Type B pancreatic cell (in vitro differentiated cells): ENCODE measurements around the gene MEGF11. TPM values are rescaled to one million over a fixed set of nuclear protein-coding genes. Genes with fewer than 3 reads are reported as not detected.

ENCODE experiments used
- DNase-seq: peaks from one replicate; pipeline ENCODE4 v3.0.0; 2021; ENCODE audit warnings: mixed read lengths; ENCODE audit not compliant: unreplicated experiment; ENCODE audit errors: extremely low spot score
- H3K27ac Mint-ChIP-seq: 2 replicates; pipeline ENCODE4 v1.8.0; 2021; ENCODE audit warnings: mild to moderate bottlenecking, mixed read lengths
- H3K27me3 Mint-ChIP-seq: 2 replicates; pipeline ENCODE4 v1.8.0; 2021; ENCODE audit warnings: mixed read lengths
- H3K36me3 Mint-ChIP-seq: 2 replicates; pipeline ENCODE4 v1.8.0; 2021; ENCODE audit warnings: mixed read lengths
- H3K4me1 Mint-ChIP-seq: one replicate; pipeline ENCODE4 v1.8.0; 2021; ENCODE audit warnings: mixed read lengths; ENCODE audit not compliant: unreplicated experiment
- H3K4me3 Mint-ChIP-seq: 2 replicates; pipeline ENCODE4 v1.8.0; 2021; ENCODE audit warnings: mild to moderate bottlenecking, mixed read lengths
- H3K9me3 Mint-ChIP-seq: 2 replicates; pipeline ENCODE4 v1.8.0; 2021; ENCODE audit warnings: mixed read lengths
- total RNA-seq: library from RNA; stranded (reverse); gene quantifications from 2 replicates; pipeline ENCODE4 v1.2.1, GENCODE V29; 2021; ENCODE audit warnings: low replicate concordance
- TF ChIP-seq, protein P1 (sequence below): fragments of 200-600 bp; sonication (generic); conservative IDR thresholded peaks from 2 replicates; pipeline ENCODE4 v1.5.0; 2021; ENCODE audit warnings: antibody characterized with exemption, mild to moderate bottlenecking

The MEGF11 gene
- total RNA-seq, 1 donor from 2014 or later, result 3.3 TPM

DNA sequence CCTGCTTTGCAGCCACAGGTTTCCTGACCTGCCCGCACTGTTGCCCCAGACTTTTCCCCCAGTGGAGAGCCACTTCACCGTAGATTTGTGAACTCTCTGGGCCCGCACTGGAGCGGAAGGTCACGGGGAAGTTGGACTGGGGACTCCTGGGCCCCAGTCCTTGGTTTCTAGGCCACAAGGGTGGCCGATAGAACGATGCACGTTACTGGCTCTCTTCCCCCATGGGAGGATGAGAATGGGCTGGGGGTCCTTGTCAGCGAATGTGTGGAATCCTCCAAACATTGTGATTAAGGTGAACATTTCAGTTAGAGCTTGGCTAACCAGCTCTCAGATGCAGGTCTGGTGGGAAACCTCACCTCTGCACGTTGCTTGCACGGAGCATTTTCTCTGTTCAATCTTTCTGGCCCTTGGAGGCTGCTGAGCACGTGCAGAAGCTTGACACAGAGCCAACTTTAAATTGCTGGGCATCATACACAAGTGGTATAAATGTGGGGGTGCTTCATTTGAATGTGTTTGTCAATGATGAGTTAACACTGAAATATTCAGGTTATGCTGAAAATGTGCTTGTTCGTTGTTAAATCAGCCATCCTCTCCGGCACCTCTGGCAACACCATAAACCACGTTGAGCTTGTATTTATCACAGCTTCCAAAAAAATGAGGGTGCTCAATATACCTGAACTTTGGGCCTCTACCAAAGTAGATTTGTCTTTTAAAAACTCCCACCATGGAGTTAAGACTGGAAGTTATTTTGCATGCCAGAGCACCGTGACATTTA is 40.8 kb upstream of the MEGF11 start:
- no peaks in the 10 kb centered on the region for H3K9me3 Mint-ChIP-seq
- TF ChIP-seq, protein P1, sequence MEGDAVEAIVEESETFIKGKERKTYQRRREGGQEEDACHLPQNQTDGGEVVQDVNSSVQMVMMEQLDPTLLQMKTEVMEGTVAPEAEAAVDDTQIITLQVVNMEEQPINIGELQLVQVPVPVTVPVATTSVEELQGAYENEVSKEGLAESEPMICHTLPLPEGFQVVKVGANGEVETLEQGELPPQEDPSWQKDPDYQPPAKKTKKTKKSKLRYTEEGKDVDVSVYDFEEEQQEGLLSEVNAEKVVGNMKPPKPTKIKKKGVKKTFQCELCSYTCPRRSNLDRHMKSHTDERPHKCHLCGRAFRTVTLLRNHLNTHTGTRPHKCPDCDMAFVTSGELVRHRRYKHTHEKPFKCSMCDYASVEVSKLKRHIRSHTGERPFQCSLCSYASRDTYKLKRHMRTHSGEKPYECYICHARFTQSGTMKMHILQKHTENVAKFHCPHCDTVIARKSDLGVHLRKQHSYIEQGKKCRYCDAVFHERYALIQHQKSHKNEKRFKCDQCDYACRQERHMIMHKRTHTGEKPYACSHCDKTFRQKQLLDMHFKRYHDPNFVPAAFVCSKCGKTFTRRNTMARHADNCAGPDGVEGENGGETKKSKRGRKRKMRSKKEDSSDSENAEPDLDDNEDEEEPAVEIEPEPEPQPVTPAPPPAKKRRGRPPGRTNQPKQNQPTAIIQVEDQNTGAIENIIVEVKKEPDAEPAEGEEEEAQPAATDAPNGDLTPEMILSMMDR, result no peak
- peak overlapping the region; percentile 87 for H3K27ac Mint-ChIP-seq
- H3K36me3 Mint-ChIP-seq, result peaks cover 9% of the 10 kb centered on the region
- DNase-seq, result no peak
- H3K27me3 Mint-ChIP-seq, result no peaks in the 10 kb centered on the region
- H3K4me3 Mint-ChIP-seq, result peak overlapping the region; percentile 90
- peaks cover 40% of the 10 kb centered on the region for H3K4me1 Mint-ChIP-seq

DNA sequence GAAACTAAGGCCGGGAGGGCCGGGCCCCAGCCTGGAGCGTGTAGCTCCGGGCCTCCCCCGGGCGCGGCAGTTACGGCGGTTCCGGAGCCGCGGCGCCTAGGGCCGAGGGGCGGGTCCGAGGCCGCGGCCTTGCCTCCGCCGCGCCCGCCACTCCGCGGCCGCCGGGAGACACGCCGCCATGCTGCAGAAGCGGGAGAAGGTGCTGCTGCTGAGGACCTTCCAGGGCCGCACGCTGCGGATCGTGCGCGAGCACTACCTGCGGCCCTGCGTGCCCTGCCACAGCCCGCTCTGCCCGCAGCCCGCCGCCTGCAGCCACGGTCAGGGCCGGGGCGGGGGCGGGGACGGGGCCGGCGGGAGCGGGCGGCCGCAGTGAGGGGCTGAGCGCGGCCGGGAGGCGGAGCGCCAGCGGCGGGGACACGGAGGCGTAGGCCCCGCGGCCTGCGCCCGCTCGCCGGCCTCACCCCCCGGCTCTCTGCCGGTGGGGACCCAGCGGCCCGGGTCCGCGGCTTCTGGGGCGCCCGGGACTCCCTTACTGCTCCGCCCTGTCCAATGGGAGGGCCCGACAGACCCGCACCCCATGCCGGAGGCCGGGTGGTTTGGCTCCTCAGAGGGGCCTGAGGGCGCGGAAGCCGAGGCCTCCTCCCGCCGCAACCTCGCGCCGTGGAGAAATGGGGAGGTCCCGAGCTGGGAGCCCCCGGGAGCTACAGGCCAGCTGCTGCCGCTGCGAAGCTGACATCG is 40.0 kb upstream of the MEGF11 start, which contains the start of gene DIS3L:
Gene DIS3L, plus strand, starts transcription at position 150 of the 738 bp plus-strand sequence. Its CDS starts 29 bp downstream, at position 179.
- H3K4me3 Mint-ChIP-seq, result peak within 1 kb of the TSS; percentile 90
- H3K4me1 Mint-ChIP-seq, result peaks cover 37% of the 10 kb centered on the region
- TF ChIP-seq, protein P1, result no peak
- peaks cover 6% of the 10 kb centered on the region for H3K36me3 Mint-ChIP-seq
- H3K9me3 Mint-ChIP-seq, result no peaks in the 10 kb centered on the region
- H3K27me3 Mint-ChIP-seq, result no peaks in the 10 kb centered on the region
- peak within 1 kb of the TSS; percentile 87 for H3K27ac Mint-ChIP-seq
- DNase-seq, result peak; percentile 75

DNA sequence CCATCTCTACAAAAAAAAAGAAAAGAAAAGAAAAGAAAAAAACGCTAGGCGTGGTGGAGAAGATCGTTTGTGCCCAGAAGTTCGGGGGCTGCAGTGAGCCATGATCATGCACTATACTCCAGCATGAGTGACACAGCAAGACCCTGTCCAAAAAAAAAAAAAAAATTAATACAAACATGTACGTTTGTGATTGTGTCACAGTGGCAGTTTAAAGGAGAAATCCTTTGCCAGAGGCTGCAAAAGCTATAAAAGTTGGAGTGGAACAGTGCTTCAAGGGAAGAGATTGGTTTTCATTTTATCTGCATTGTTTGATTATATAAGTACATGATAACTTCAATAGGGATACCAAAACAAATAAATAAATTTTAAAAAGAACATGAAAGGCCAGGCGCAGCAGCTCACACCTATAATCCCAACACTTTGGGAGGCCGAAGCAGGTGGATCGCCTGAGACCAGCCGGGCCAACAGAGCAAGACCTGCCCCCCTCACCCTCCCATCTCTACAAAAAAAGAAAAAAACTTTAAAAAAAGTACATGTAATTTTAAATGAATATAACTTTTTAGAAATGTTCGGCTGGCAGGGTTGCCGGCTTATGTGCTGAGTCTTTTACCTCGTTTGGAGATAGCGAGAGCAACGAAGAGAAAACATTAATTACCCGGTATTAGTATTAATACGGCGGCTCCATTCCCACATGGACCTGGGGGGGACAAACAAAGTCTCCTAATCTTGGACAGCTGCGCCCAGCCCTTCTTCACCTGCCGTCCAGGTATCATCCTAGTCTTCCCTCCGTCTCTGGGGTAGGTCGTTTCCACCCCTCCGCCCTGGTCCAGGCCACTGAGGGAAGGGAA is 39.2 kb upstream of the MEGF11 start:
- H3K4me3 Mint-ChIP-seq, result peak overlapping the region; percentile 87
- peaks cover 33% of the 10 kb centered on the region for H3K4me1 Mint-ChIP-seq
- H3K9me3 Mint-ChIP-seq, result no peaks in the 10 kb centered on the region
- H3K27me3 Mint-ChIP-seq, result no peaks in the 10 kb centered on the region
- H3K36me3 Mint-ChIP-seq, result peaks cover 4% of the 10 kb centered on the region
- no peak for DNase-seq
- TF ChIP-seq, protein P1, result no peak
- peak overlapping the region; percentile 85 for H3K27ac Mint-ChIP-seq

DNA sequence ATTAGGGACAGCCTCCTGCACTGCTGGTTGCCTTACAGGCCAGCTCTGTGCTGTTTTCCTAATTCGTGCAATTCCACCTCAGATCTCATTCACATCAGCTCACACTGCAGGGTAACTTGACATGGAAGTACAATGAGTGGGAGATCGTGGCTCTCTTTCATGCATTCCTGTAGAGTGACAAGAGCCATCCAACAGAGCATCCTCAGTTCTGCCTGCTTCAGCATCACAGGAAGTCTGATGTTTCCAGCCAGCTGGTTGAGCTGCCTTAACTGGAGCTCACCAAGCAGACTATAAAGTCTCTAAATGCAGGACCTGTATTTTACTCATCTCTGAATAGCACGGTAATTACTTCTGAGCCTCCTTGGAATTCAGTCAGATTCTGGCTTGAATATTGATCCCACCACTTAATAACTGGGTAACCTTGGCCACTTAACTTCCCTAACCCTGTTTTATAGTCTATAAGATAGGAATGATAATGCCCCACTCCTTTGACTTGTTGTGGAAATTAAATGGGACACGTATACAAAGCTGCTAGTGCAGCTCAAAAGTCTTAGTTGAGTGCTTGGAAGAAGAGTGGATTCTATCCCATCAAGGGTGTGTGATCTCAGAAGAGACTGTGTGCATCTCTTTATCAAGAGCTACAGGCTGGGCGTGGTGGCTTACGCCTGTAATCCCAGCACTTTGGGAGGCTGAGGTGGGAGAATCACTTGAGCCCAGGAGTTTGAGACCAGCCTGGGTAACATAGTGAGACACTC is 38.4 kb upstream of the MEGF11 start:
- peak overlapping the region; percentile 87 for H3K4me3 Mint-ChIP-seq
- no peak for DNase-seq
- peak overlapping the region; percentile 85 for H3K27ac Mint-ChIP-seq
- H3K36me3 Mint-ChIP-seq, result peaks cover 4% of the 10 kb centered on the region
- peaks cover 33% of the 10 kb centered on the region for H3K4me1 Mint-ChIP-seq
- no peaks in the 10 kb centered on the region for H3K27me3 Mint-ChIP-seq
- TF ChIP-seq, protein P1, result no peak
- H3K9me3 Mint-ChIP-seq, result no peaks in the 10 kb centered on the region

DNA sequence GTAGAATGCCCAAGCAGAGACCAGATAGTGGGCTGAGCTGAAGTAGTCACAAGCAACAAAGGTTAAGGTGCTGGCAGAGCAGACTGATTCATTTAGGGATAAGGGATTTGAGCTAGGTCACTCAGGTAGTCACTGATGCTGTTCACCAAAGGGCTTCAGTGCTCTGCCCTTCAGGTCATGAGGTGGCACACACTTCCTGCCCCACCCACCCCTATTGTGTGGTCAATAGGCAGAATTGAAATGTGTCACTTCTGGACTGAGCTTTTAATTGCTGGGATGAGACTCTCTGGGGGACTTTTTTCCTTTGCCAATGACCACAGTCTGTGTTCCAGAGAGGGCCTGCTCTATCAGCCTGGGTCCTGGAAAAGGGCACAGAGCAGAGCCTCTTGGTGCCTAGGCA is 37.0 kb upstream of the MEGF11 start:
- Mint-ChIP-seq H3K27ac (no peak overlapping the region), H3K4me1 (peaks cover 25% of the 10 kb centered on the region), H3K27me3 (no peaks in the 10 kb centered on the region), H3K4me3 (no peak overlapping the region), H3K9me3 (no peaks in the 10 kb centered on the region), H3K36me3 (no peaks in the 10 kb centered on the region)
- TF ChIP-seq, protein P1, result no peak
- DNase-seq, result no peak
